HCT116 (cell line): ENCODE data around the gene SDK2. TPM values are rescaled to one million over a fixed set of nuclear protein-coding genes. Genes with fewer than 3 reads are reported as not detected.

Experiments used
- ATAC-seq: fragments of 200-7000 bp; cut with Tn5 transposase; 2 replicates; pipeline ENCODE4 v1.9.1; 2020; ENCODE audit warnings: mild to moderate bottlenecking, moderate library complexity
- BruUV-seq: library from RNA; stranded (reverse); fragments of 400-500 nt; replicated peaks from 2 replicates; lab custom pipeline; 2021; lab: Mats Ljungman, UMichigan
- CTCF ChIA-PET: fragments of 300-600 bp; sonication (Branson Sonifier 250); formaldehyde crosslinking; loops from one replicate; lab custom pipeline; 2021; ENCODE audit warnings: antibody characterized with exemption; lab: Charles Lee
- POLR2A ChIA-PET: fragments of 300-600, 350-600 bp; sonication (Branson Sonifier 250); formaldehyde crosslinking; loops from one replicate; lab custom pipeline; 2021; ENCODE audit warnings: antibody characterized with exemption; lab: Charles Lee
- RAD21 ChIA-PET, 2 experiments: fragments of 300-600 bp; sonication (Branson Sonifier 250); formaldehyde crosslinking; loops; one replicate each; lab custom pipeline; 2023; ENCODE audit warnings: low total read pairs in 2 of 2; ENCODE audit not compliant: uncharacterized antibody in 2 of 2, unreplicated experiment in 2 of 2, low non-redundant PET in 1 of 2; lab: Charles Lee
- DNase-seq: peaks from one replicate; pipeline ENCODE4 v3.0.0-alpha.2; 2010; ENCODE audit warnings: low read depth, low spot score
- H2AFZ ChIP-seq: fragments of 200-600 bp; shearing (Covaris generic), sonication (generic); 2 replicates; pipeline ENCODE4 v1.6.1; 2017; ENCODE audit warnings: low read depth, mixed run types, mixed read lengths, antibody characterized with exemption, low read length; ENCODE audit not compliant: poor library complexity, severe bottlenecking
- H3K27ac ChIP-seq: 2 replicates; pipeline ENCODE4 v1.5.1; 2012; ENCODE audit warnings: low read depth, low read length
- H3K27me3 ChIP-seq: fragments of 200-600 bp; sonication (generic); 2 replicates; pipeline ENCODE4 v1.6.1; 2016; ENCODE audit warnings: mixed run types, low read length, mixed read lengths; ENCODE audit not compliant: insufficient read depth
- H3K36me3 ChIP-seq, 2 experiments: fragments of 200-500 bp in 1 of 2; fragments of 200-600 bp in 1 of 2; sonication (Bioruptor generic) in 1 of 2; sonication (generic) in 1 of 2; 2 replicates each; pipeline versions ENCODE4 v1.5.1 to v1.6.1; 2014 to 2016; ENCODE audit warnings: low read length in 2 of 2, inconsistent platforms in 1 of 2, mixed read lengths in 1 of 2, mixed run types in 1 of 2; ENCODE audit not compliant: insufficient read depth in 2 of 2, control insufficient read depth in 1 of 2
- H3K4me1 ChIP-seq, 2 experiments: fragments of 200-600 bp in 1 of 2; sonication (generic) in 1 of 2; 2 replicates each; pipeline versions ENCODE4 v1.5.1 to v1.6.1; 2012 to 2017; ENCODE audit warnings: low read length in 2 of 2, inconsistent platforms in 1 of 2, mild to moderate bottlenecking in 1 of 2, mixed read lengths in 1 of 2, mixed run types in 1 of 2, moderate library complexity in 1 of 2; ENCODE audit not compliant: insufficient read depth in 2 of 2, control insufficient read depth in 1 of 2
- H3K4me2 ChIP-seq: fragments of 200-600 bp; sonication (generic); 2 replicates; pipeline ENCODE4 v1.6.1; 2017; ENCODE audit warnings: mixed run types, low read length, mixed read lengths
- H3K4me3 ChIP-seq, 2 experiments: fragments of 200-600 bp in 1 of 2; sonication (generic) in 1 of 2; replicated peaks in 1 of 2; 2 replicates each; pipeline ENCODE4 v1.5.1; 2011 to 2016; ENCODE audit warnings: low read length in 2 of 2, control low read depth in 1 of 2, low read depth in 1 of 2, mild to moderate bottlenecking in 1 of 2, mixed read lengths in 1 of 2, mixed run types in 1 of 2
- H3K79me2 ChIP-seq: fragments of 200-600 bp; sonication (generic); 2 replicates; pipeline ENCODE4 v1.6.1; 2017; ENCODE audit warnings: mild to moderate bottlenecking, mixed run types, low read length, moderate library complexity, mixed read lengths; ENCODE audit not compliant: insufficient read depth
- H3K9ac ChIP-seq: fragments of 200-600 bp; sonication (generic); 2 replicates; pipeline ENCODE4 v1.6.1; 2016; ENCODE audit warnings: low read length, mixed read lengths
- H3K9me2 ChIP-seq: fragments of 200-600 bp; sonication (generic), shearing (Covaris generic); 2 replicates; pipeline ENCODE4 v1.6.1; 2017; ENCODE audit warnings: mixed run types, mild to moderate bottlenecking, moderate library complexity; ENCODE audit not compliant: insufficient read depth
- H3K9me3 ChIP-seq, 2 experiments: fragments of 200-500 bp in 1 of 2; fragments of 200-600 bp in 1 of 2; sonication (Bioruptor generic) in 1 of 2; sonication (generic) in 1 of 2; 2 replicates each; pipeline ENCODE4 v1.6.1; 2014 to 2017; ENCODE audit warnings: low read length in 2 of 2, mixed read lengths in 2 of 2, inconsistent platforms in 1 of 2, low read depth in 1 of 2, mild to moderate bottlenecking in 1 of 2, mixed run types in 1 of 2, moderate library complexity in 1 of 2; ENCODE audit not compliant: control insufficient read depth in 1 of 2, insufficient read depth in 1 of 2
- H4K20me1 ChIP-seq: fragments of 200-600 bp; sonication (generic), shearing (Covaris generic); 2 replicates; pipeline ENCODE4 v1.6.1; 2017; ENCODE audit warnings: mixed run types, mild to moderate bottlenecking, moderate library complexity; ENCODE audit not compliant: insufficient read depth
- ATF3 ChIP-seq: IDR thresholded peaks from 2 replicates; pipeline ENCODE4 v1.6.1; 2012
- CBX3 ChIP-seq: IDR thresholded peaks from 2 replicates; pipeline ENCODE4 v1.6.1; 2012; ENCODE audit warnings: low read depth
- CEBPB ChIP-seq: IDR thresholded peaks from 2 replicates; pipeline ENCODE4 v1.6.1; 2012; ENCODE audit warnings: low read depth
- CTCF ChIP-seq, 3 experiments: fragments of 200-600 bp in 1 of 3; sonication (generic) in 1 of 3; IDR thresholded peaks in 2 of 3; conservative IDR thresholded peaks in 1 of 3; 2 replicates each; pipeline ENCODE4 v1.5.1; 2012 to 2017; ENCODE audit warnings: low read depth in 2 of 3, low read length in 2 of 3, antibody characterized with exemption in 1 of 3, borderline replicate concordance in 1 of 3, control low read depth in 1 of 3, mild to moderate bottlenecking in 1 of 3, mixed read lengths in 1 of 3, mixed run types in 1 of 3, moderate library complexity in 1 of 3; ENCODE audit not compliant: insufficient read depth in 1 of 3
- EGR1 ChIP-seq: IDR thresholded peaks from 2 replicates; pipeline ENCODE4 v1.6.1; 2012; ENCODE audit warnings: low read depth
- EZH2 ChIP-seq: fragments of 200-600 bp; sonication (generic); IDR thresholded peaks from 2 replicates; pipeline ENCODE4 v1.6.1; 2017; ENCODE audit warnings: antibody characterized with exemption, mixed run types
- EZH2phosphoT487 ChIP-seq: fragments of 200-600 bp; IDR thresholded peaks from 2 replicates; pipeline ENCODE4 v1.6.1; 2018; ENCODE audit warnings: antibody characterized with exemption, borderline replicate concordance
- FOSL1 ChIP-seq: IDR thresholded peaks from 2 replicates; pipeline ENCODE4 v1.6.1; 2012; ENCODE audit warnings: low read depth
- JUND ChIP-seq: IDR thresholded peaks from 2 replicates; pipeline ENCODE4 v1.6.1; 2012
- POLR2A ChIP-seq: IDR thresholded peaks from 2 replicates; pipeline ENCODE4 v1.7.0; 2011; ENCODE audit warnings: borderline replicate concordance; ENCODE audit not compliant: insufficient read depth, insufficient read length; ENCODE audit errors: extremely low read depth
- POLR2AphosphoS5 ChIP-seq: IDR thresholded peaks from 2 replicates; pipeline ENCODE4 v1.6.1; 2011; ENCODE audit warnings: mild to moderate bottlenecking, low read depth, low read length, moderate library complexity
- REST ChIP-seq: IDR thresholded peaks from 2 replicates; pipeline ENCODE4 v1.6.1; 2012; ENCODE audit warnings: low read depth
- SIN3A ChIP-seq: IDR thresholded peaks from 2 replicates; pipeline ENCODE4 v1.6.1; 2012; ENCODE audit warnings: low read depth
- SP1 ChIP-seq: IDR thresholded peaks from 2 replicates; pipeline ENCODE4 v1.6.1; 2012; ENCODE audit warnings: low read depth
- SRF ChIP-seq: IDR thresholded peaks from 2 replicates; pipeline ENCODE4 v1.6.1; 2012; ENCODE audit warnings: low read depth
- ZFX ChIP-seq: fragments of 450-650 bp; IDR thresholded peaks from 2 replicates; pipeline ENCODE4 v1.6.1; 2017
- ZNF274 ChIP-seq: fragments of 200-500 bp; sonication (Bioruptor generic); IDR thresholded peaks from 2 replicates; pipeline ENCODE4 v1.6.1; 2014; ENCODE audit warnings: mild to moderate bottlenecking, low read depth, low read length, inconsistent platforms
- intact Hi-C: fragments of 100-400 bp; cut with micrococcal nuclease; formaldehyde crosslinking; loops from 2 replicates; pipeline ENCODE4 v1.10.0; 2022
- total RNA-seq: library from RNA; stranded (reverse); gene quantifications from one replicate; pipeline ENCODE4 v1.2.1, GENCODE V29; 2021; ENCODE audit not compliant: unreplicated experiment
- TF ChIP-seq, protein P1 (sequence below): IDR thresholded peaks from 2 replicates; pipeline ENCODE4 v1.6.1; 2012
- TF ChIP-seq, protein P2 (sequence below): IDR thresholded peaks from 2 replicates; pipeline ENCODE4 v1.6.1; 2011; ENCODE audit warnings: mild to moderate bottlenecking, low read length, moderate library complexity; ENCODE audit not compliant: insufficient replicate concordance; ENCODE audit errors: extremely low read depth

The SDK2 gene
- total RNA-seq, 1 experiment from 2014 or later: 0.10 TPM

- no peak overlapping the region for H3K4me3 ChIP-seq
- TF ChIP-seq JUND: no peak
- TF ChIP-seq REST: no peak
- no peak for TF ChIP-seq EGR1
- no peak for TF ChIP-seq CBX3
- TF ChIP-seq ZFX: no peak
- no peak for TF ChIP-seq SRF
- TF ChIP-seq POLR2AphosphoS5: no peak
- TF ChIP-seq SIN3A: no peak
- no peak for TF ChIP-seq EZH2phosphoT487
- no peak for TF ChIP-seq ZNF274
- no peak for TF ChIP-seq CTCF (IDR thresholded peaks at IDR 0.05 in 2 of 3, conservative IDR thresholded peaks at IDR 0.05 in 1 of 3; ENCODE audit: borderline replicate concordance in 1 of 3, insufficient read depth in 1 of 3, low read depth in 2 of 3, low read length in 2 of 3)
- TF ChIP-seq FOSL1: no peak
- TF ChIP-seq CEBPB: no peak
- TF ChIP-seq, protein P1, sequence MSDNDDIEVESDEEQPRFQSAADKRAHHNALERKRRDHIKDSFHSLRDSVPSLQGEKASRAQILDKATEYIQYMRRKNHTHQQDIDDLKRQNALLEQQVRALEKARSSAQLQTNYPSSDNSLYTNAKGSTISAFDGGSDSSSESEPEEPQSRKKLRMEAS: no peak
- no peak for TF ChIP-seq SP1
- no peak for TF ChIP-seq EZH2
- no peak for TF ChIP-seq ATF3
- TF ChIP-seq POLR2A: no peak
- TF ChIP-seq, protein P2, sequence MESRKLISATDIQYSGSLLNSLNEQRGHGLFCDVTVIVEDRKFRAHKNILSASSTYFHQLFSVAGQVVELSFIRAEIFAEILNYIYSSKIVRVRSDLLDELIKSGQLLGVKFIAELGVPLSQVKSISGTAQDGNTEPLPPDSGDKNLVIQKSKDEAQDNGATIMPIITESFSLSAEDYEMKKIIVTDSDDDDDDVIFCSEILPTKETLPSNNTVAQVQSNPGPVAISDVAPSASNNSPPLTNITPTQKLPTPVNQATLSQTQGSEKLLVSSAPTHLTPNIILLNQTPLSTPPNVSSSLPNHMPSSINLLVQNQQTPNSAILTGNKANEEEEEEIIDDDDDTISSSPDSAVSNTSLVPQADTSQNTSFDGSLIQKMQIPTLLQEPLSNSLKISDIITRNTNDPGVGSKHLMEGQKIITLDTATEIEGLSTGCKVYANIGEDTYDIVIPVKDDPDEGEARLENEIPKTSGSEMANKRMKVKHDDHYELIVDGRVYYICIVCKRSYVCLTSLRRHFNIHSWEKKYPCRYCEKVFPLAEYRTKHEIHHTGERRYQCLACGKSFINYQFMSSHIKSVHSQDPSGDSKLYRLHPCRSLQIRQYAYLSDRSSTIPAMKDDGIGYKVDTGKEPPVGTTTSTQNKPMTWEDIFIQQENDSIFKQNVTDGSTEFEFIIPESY: no peak
- DNase-seq (no peak), ATAC-seq (no peak)
- no peaks in the 10 kb centered on the region for H3K36me3 ChIP-seq
- 0 out of 2 replicates have a peak, but pooled peaks cover 4% of the 10 kb centered on the region for H3K27me3 ChIP-seq
- no TSS peak for BruUV-seq
- CTCF ChIA-PET: interaction anchor here (1.0 to 2.4 kb wide), 4 partner anchors 10 to 769 kb away, joined by 3 to 12 read pairs (median 7); no protein-coding TSS in a partner anchor
- H2AFZ ChIP-seq: no peak overlapping the region
- peaks cover 0 to 4% of the 10 kb centered on the region in 2 experiments; a peak in 2 of 4 replicates for H3K4me1 ChIP-seq
- POLR2A ChIA-PET: no interaction called here
- RAD21 ChIA-PET: interaction anchor here in 1 of 2 experiments (1.4 kb wide), 1 partner anchor 411 kb away, joined by 3 read pairs; no protein-coding TSS in a partner anchor
- H3K4me2 ChIP-seq: no peak overlapping the region
- intact Hi-C loops: no loop called here
- H3K9me3 ChIP-seq: no peaks in the 10 kb centered on the region
- H3K9me2 ChIP-seq: no peaks in the 10 kb centered on the region
- no peaks in the 10 kb centered on the region for H4K20me1 ChIP-seq
- no peak overlapping the region for H3K27ac ChIP-seq
- no peaks in the 10 kb centered on the region for H3K79me2 ChIP-seq
- H3K9ac ChIP-seq: no peak overlapping the region
Measured at GRCh38 chr17:73430848-73431247, 213.4 kb downstream of the SDK2 start.
